M059J (cell line): ENCODE results near the gene CENPB. TPM values are rescaled to one million over a fixed set of nuclear protein-coding genes. Genes with fewer than 3 reads are reported as not detected.

Experiments
- DNase-seq: peaks from one replicate; pipeline ENCODE4 v3.0.0-alpha.2; 2012; ENCODE audit warnings: low read depth
- total RNA-seq: library from RNA; depleted of rRNA; stranded (reverse); fragments of >200 nt; shearing (Covaris generic); gene quantifications from 2 replicates; pipeline ENCODE4 v1.2.3, GENCODE V29; 2014; rRNA removed

Gene CENPB
- total RNA-seq, 1 experiment from 2014 or later: 161 TPM

- DNase-seq: no peak
Measured at GRCh38 chr20:3748073-3748472, 38.5 kb downstream of the CENPB start.

GRCh38 chr20:3747471-3747870 is 39.1 kb downstream of the CENPB start:
- no peak for DNase-seq

GRCh38 chr20:3745686-3746173 is 40.8 kb downstream of the CENPB start:
- no peak for DNase-seq

- peak; percentile 83 for DNase-seq
Measured at GRCh38 chr20:3744806-3745685, 41.5 kb downstream of the CENPB start.

- no peak for DNase-seq
Measured at GRCh38 chr20:3744037-3744436, 42.5 kb downstream of the CENPB start.

- no peak for DNase-seq
Measured at GRCh38 chr20:3743251-3743650, 43.3 kb downstream of the CENPB start.

GRCh38 chr20:3741836-3742458 is 44.6 kb downstream of the CENPB start:
- no peak for DNase-seq

- no peak for DNase-seq
Measured at GRCh38 chr20:3740615-3741301, 45.8 kb downstream of the CENPB start.

GRCh38 chr20:3739926-3740451 is 46.6 kb downstream of the CENPB start:
- DNase-seq: no peak

GRCh38 chr20:3739054-3739925 is 47.2 kb downstream of the CENPB start:
- no peak for DNase-seq

GRCh38 chr20:3738111-3739053 is 48.2 kb downstream of the CENPB start:
- no peak for DNase-seq

- DNase-seq: no peak
Measured at GRCh38 chr20:3735768-3736167, 50.8 kb downstream of the CENPB start.

GRCh38 chr20:3734111-3734843 is 52.3 kb downstream of the CENPB start:
- no peak for DNase-seq

Other genes with a start within 250 kb of the CENPB start
- gene GFRA4, start 123.3 kb downstream of the CENPB start, total RNA-seq: not detected in 2 replicates
- gene ADAM33, start 104.7 kb downstream of the CENPB start, total RNA-seq: 0.15 and 0.25 TPM in 2 replicates
- not detected in 2 replicates for gene SIGLEC1, start 74.1 kb downstream of the CENPB start, total RNA-seq
- 0.05 TPM in 1 of 2 replicates, not detected in the other for gene HSPA12B, start 54.1 kb downstream of the CENPB start, total RNA-seq
- gene ADISSP, start 19.0 kb downstream of the CENPB start, total RNA-seq: 26.8 and 39.1 TPM in 2 replicates
- 0.27 and 0.34 TPM in 2 replicates for gene SPEF1, start 5.3 kb downstream of the CENPB start, total RNA-seq
- 67.5 and 104 TPM in 2 replicates for gene CDC25B, start 9.6 kb upstream of the CENPB start, total RNA-seq
- 35.7 and 41.4 TPM in 2 replicates for gene AP5S1, start 33.8 kb upstream of the CENPB start, total RNA-seq
- gene MAVS, start 60.1 kb upstream of the CENPB start, total RNA-seq: 20.8 and 39.5 TPM in 2 replicates
- gene PANK2, start 102.6 kb upstream of the CENPB start, total RNA-seq: 67.6 and 81.8 TPM in 2 replicates
- 21.3 and 41.6 TPM in 2 replicates for gene RNF24, start 228.8 kb upstream of the CENPB start, total RNA-seq